Endothelial cell of umbilical vein (primary cell): ENCODE data around the gene MYH14. TPM values are rescaled to one million over a fixed set of nuclear protein-coding genes. Genes with fewer than 3 reads are reported as not detected.

Source experiments
- BruUV-seq: library from RNA; stranded (reverse); fragments of 400-500 nt; replicated peaks from 2 replicates; lab custom pipeline; 2021; lab: Mats Ljungman, UMichigan
- CTCF ChIA-PET: fragments of 300-600, 350-600 bp; sonication (Branson Sonifier 250); formaldehyde crosslinking; loops from one replicate; lab custom pipeline; 2021; ENCODE audit warnings: antibody characterized with exemption, inconsistent platforms; lab: Charles Lee
- POLR2A ChIA-PET: fragments of 300-600, 350-600 bp; sonication (Branson Sonifier 250); formaldehyde crosslinking; loops from one replicate; lab custom pipeline; 2021; ENCODE audit warnings: antibody characterized with exemption, inconsistent platforms; lab: Charles Lee
- DNase-seq: peaks from one replicate; pipeline ENCODE4 v3.0.0-alpha.2; 2011; ENCODE audit warnings: low read depth, low spot score
- FAIRE-seq: peaks from 2 replicates; lab custom pipeline; 2011; peaks lifted over from hg19 to GRCh38; lab: Jason Lieb, UNC
- H2AFZ ChIP-seq: 2 replicates; pipeline ENCODE4 v1.6.0; 2012; ENCODE audit warnings: low read depth, low read length, control low read depth, inconsistent platforms
- H3K27ac ChIP-seq: 2 replicates; pipeline ENCODE4 v1.5.1; 2011; ENCODE audit warnings: low read depth, mild to moderate bottlenecking, control low read depth, low read length, moderate library complexity; ENCODE audit not compliant: insufficient read depth
- H3K27me3 ChIP-seq, 2 experiments: 2 replicates each; pipeline versions ENCODE4 v1.6.0 to v1.6.1; 2011; ENCODE audit warnings: low read length in 2 of 2, mixed read lengths in 1 of 2; ENCODE audit not compliant: control insufficient read depth in 2 of 2, insufficient read depth in 2 of 2
- H3K36me3 ChIP-seq, 2 experiments: 2 replicates in 1 of 2; 3 replicates in 1 of 2; pipeline ENCODE4 v1.5.1; 2011; ENCODE audit warnings: low read length in 2 of 2, mild to moderate bottlenecking in 1 of 2, moderate library complexity in 1 of 2; ENCODE audit not compliant: control insufficient read depth in 2 of 2, insufficient read depth in 2 of 2; ENCODE audit errors: extremely low read depth in 1 of 2
- H3K4me1 ChIP-seq: 3 replicates; pipeline ENCODE4 v1.5.1; 2011; ENCODE audit warnings: mild to moderate bottlenecking, low read length; ENCODE audit not compliant: control insufficient read depth, insufficient read depth; ENCODE audit errors: extremely low read depth
- H3K4me2 ChIP-seq: 2 replicates; pipeline ENCODE4 v1.6.1; 2011; ENCODE audit warnings: low read length, control low read depth, mixed read lengths; ENCODE audit not compliant: insufficient read depth
- H3K4me3 ChIP-seq, 3 experiments: fragments of 200-600 bp in 1 of 3; sonication (generic), shearing (Covaris generic) in 1 of 3; replicated peaks in 1 of 3; 2 replicates each; pipeline ENCODE4 v1.5.1; 2011 to 2016; ENCODE audit warnings: control low read depth in 3 of 3, low read length in 3 of 3, mild to moderate bottlenecking in 2 of 3, inconsistent platforms in 1 of 3, low read depth in 1 of 3, moderate library complexity in 1 of 3; ENCODE audit not compliant: insufficient read depth in 1 of 3
- H3K79me2 ChIP-seq: 2 replicates; pipeline ENCODE4 v1.6.0; 2012; ENCODE audit warnings: low read length, inconsistent platforms; ENCODE audit not compliant: control insufficient read depth, insufficient read depth
- H3K9ac ChIP-seq: replicated peaks from 2 replicates; pipeline ENCODE3; 2011; ENCODE audit warnings: low read length, control low read depth; ENCODE audit not compliant: insufficient read depth; ENCODE audit errors: extremely low read depth
- H3K9me1 ChIP-seq: replicated peaks from 3 replicates; pipeline ENCODE4 v1.6.0; 2011; ENCODE audit warnings: mild to moderate bottlenecking, low read length; ENCODE audit not compliant: control insufficient read depth, insufficient read depth; ENCODE audit errors: extremely low read depth
- H3K9me3 ChIP-seq: replicated peaks from 2 replicates; pipeline ENCODE4 v1.5.1; 2012; ENCODE audit warnings: low read length, inconsistent platforms; ENCODE audit not compliant: control insufficient read depth, insufficient read depth
- H4K20me1 ChIP-seq: replicated peaks from 2 replicates; pipeline ENCODE3; 2011; ENCODE audit warnings: mild to moderate bottlenecking, low read length; ENCODE audit not compliant: control insufficient read depth, insufficient read depth; ENCODE audit errors: extremely low read depth
- CTCF ChIP-seq, 2 donors: IDR thresholded peaks; 1 replicate in 1 of 2; 2 replicates in 1 of 2; pipeline ENCODE4 v1.5.1; 2011; ENCODE audit warnings: low read length in 2 of 2, mild to moderate bottlenecking in 2 of 2, moderate library complexity in 2 of 2, control low read depth in 1 of 2, inconsistent platforms in 1 of 2, low read depth in 1 of 2; ENCODE audit not compliant: insufficient read depth in 1 of 2; ENCODE audit errors: extremely low read depth in 1 of 2
- EZH2 ChIP-seq: IDR thresholded peaks from 2 replicates; pipeline ENCODE4 v1.6.1; 2012; ENCODE audit warnings: borderline replicate concordance, low read depth, mild to moderate bottlenecking, moderate library complexity, low read length, inconsistent platforms; ENCODE audit not compliant: severe bottlenecking
- FOS ChIP-seq: IDR thresholded peaks from 2 replicates; pipeline ENCODE4 v1.6.1; 2011; ENCODE audit warnings: mild to moderate bottlenecking, low read length, moderate library complexity, borderline replicate concordance; ENCODE audit not compliant: insufficient read depth
- GATA2 ChIP-seq: IDR thresholded peaks from 2 replicates; pipeline ENCODE4 v1.7.0; 2011; ENCODE audit warnings: low read depth, mild to moderate bottlenecking, moderate library complexity, mixed read lengths, low read length; ENCODE audit not compliant: insufficient read length, insufficient read depth
- JUN ChIP-seq: IDR thresholded peaks from 2 replicates; pipeline ENCODE4 v1.6.1; 2011; ENCODE audit warnings: borderline replicate concordance, low read depth; ENCODE audit not compliant: insufficient read length, insufficient read depth
- MAX ChIP-seq: IDR thresholded peaks from 2 replicates; pipeline ENCODE4 v1.6.1; 2011; ENCODE audit not compliant: insufficient read depth, insufficient read length
- MYC ChIP-seq: IDR thresholded peaks from one replicate; pipeline ENCODE4 v1.6.1; 2011; ENCODE audit warnings: mild to moderate bottlenecking, low read depth, low read length
- POLR2A ChIP-seq: IDR thresholded peaks from 2 replicates; pipeline ENCODE4 v1.6.1; 2012; ENCODE audit warnings: low read depth, mild to moderate bottlenecking, control low read depth, low read length
- POLR2AphosphoS5 ChIP-seq: IDR thresholded peaks from 2 replicates; pipeline ENCODE4 v1.6.1; 2012; ENCODE audit warnings: low read depth, mild to moderate bottlenecking, control low read depth, low read length, moderate library complexity; ENCODE audit not compliant: insufficient read depth
- dilution Hi-C: fragments of 300-500 bp; cut with MboI; formaldehyde crosslinking; loops from one replicate; pipeline ENCODE4 v1.15.0; 2019; ENCODE audit warnings: low sequenced_read_pairs; ENCODE audit not compliant: extremely low pct_ligation_motif_present
- intact Hi-C: fragments of 100-400 bp; cut with micrococcal nuclease; formaldehyde crosslinking; loops from one replicate; pipeline ENCODE4 v1.10.0; 2022
- polyA plus RNA-seq, 4 experiments: library from polyadenylated mRNA; depleted of rRNA in 3 of 4; stranded (reverse) in 3 of 4; unstranded in 1 of 4; fragments of >200 nt; gene quantifications; 2 replicates each; pipeline versions ENCODE4 v1.2.1 to v1.2.3, GENCODE V29; 2011 to 2012; ENCODE audit warnings: missing spikeins in 1 of 4
- total RNA-seq: library from RNA; stranded (reverse); gene quantifications from 2 replicates; pipeline ENCODE4 v1.2.3, GENCODE V29; 2021

The MYH14 gene
- total and polyA plus RNA-seq, 2 donors (not counting 3 experiments of a cell fraction or from before 2014, with no cell fraction given), result 0.13 TPM; not detected in 1

DNA sequence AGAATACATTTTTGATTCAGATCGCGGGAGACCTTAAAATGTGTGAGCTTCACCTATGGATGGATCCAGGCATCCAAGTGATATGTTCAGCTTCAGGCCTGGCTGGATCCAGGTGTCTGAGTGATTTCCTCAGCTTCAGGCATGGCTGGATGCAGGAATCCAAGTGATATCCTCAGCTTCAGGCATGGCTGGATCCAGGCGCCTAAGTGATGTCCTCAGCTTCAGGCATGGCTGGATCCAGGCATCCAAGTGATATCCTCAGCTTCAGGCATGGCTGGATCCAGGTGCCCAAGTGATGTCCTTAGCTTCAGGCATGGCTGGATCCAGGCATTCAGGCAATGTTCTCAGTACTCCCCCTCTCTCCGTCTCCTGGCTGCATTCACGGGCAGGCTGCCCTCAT is 65.1 kb downstream of the MYH14 start:
- DNase-seq, result no peak
- CTCF ChIA-PET, result interaction anchor here (1.6 to 2.5 kb wide), 3 partner anchors 9 to 60 kb away, joined by 5 to 8 read pairs (median 6); no protein-coding TSS in a partner anchor
- dilution Hi-C loops (no loop called here), intact Hi-C loops (no loop called here)
- H2AFZ ChIP-seq, result no peak overlapping the region
- no peaks in the 10 kb centered on the region for H3K27me3 ChIP-seq
- TF ChIP-seq GATA2 (no peak), MYC (no peak), POLR2AphosphoS5 (no peak), JUN (no peak), POLR2A (no peak), MAX (no peak), EZH2 (no peak), CTCF (IDR thresholded peaks at IDR 0.05; ENCODE audit: extremely low read depth in 1 of 2, insufficient read depth in 1 of 2, low read depth in 1 of 2, low read length in 2 of 2) (no peak), FOS (no peak)
- no peak overlapping the region for H3K9ac ChIP-seq
- H3K79me2 ChIP-seq, result no peaks in the 10 kb centered on the region
- no peak for FAIRE-seq
- BruUV-seq, result no TSS peak
- no peak overlapping the region for H3K4me2 ChIP-seq
- H3K4me1 ChIP-seq, result no peaks in the 10 kb centered on the region
- H4K20me1 ChIP-seq, result no peaks in the 10 kb centered on the region
- no peaks in the 10 kb centered on the region for H3K9me3 ChIP-seq
- H3K4me3 ChIP-seq, result no peak overlapping the region
- no peaks in the 10 kb centered on the region for H3K9me1 ChIP-seq
- POLR2A ChIA-PET, result no interaction called here
- no peak overlapping the region for H3K27ac ChIP-seq
- no peaks in the 10 kb centered on the region for H3K36me3 ChIP-seq
